22Rv1 (cell line): ENCODE measurements around the gene CTNNB1.

Source experiments
- CTCF ChIP-seq: fragments of 450-650 bp; IDR thresholded peaks from 2 replicates; pipeline ENCODE4 v1.5.1; 2017; ENCODE audit warnings: mild to moderate bottlenecking
- ZFX ChIP-seq: fragments of 450-650 bp; IDR thresholded peaks from 2 replicates; pipeline ENCODE4 v1.6.1; 2017; ENCODE audit warnings: antibody characterized with exemption, borderline replicate concordance

- TF ChIP-seq CTCF (no peak), ZFX (no peak)
Observed at GRCh38 chr3:41237907-41238306, 38.6 kb downstream of the CTNNB1 start.
